Activated CD4-positive, alpha-beta T cell treated with anti-CD3 and anti-CD28 coated beads, Interleukin-2, amount 10 ng/mL, durations not matched to agents 24 days and 14 days (primary cell): ENCODE results near the gene KRCC1. TPM values are rescaled to one million over a fixed set of nuclear protein-coding genes. Genes with fewer than 3 reads are reported as not detected.
A peak's percentile ranks its signal among the peaks of the same experiment; 100 is the strongest.

ENCODE experiments used
- DNase-seq: peaks from one replicate; pipeline ENCODE4 v3.0.0; 2022
- H3K27ac Mint-ChIP-seq: one replicate; pipeline ENCODE4 v1.8.0; 2022; ENCODE audit warnings: mild to moderate bottlenecking, mixed read lengths
- H3K27me3 Mint-ChIP-seq: one replicate; pipeline ENCODE4 v1.8.0; 2022; ENCODE audit warnings: mixed read lengths
- H3K36me3 Mint-ChIP-seq: one replicate; pipeline ENCODE4 v1.8.0; 2022; ENCODE audit warnings: low read depth, mild to moderate bottlenecking, mixed read lengths
- H3K4me1 Mint-ChIP-seq: one replicate; pipeline ENCODE4 v1.8.0; 2021; ENCODE audit warnings: mixed read lengths
- H3K4me3 Mint-ChIP-seq: one replicate; pipeline ENCODE4 v1.8.0; 2022; ENCODE audit warnings: mild to moderate bottlenecking, moderate library complexity, mixed read lengths
- H3K9me3 Mint-ChIP-seq: one replicate; pipeline ENCODE4 v1.8.0; 2021; ENCODE audit warnings: mixed read lengths
- intact Hi-C: fragments of 100-400 bp; cut with micrococcal nuclease; formaldehyde crosslinking; loops from one replicate; pipeline ENCODE4 v1.15.1; 2023
- total RNA-seq: library from RNA; stranded (reverse); gene quantifications from 2 replicates; pipeline ENCODE4 v1.2.3, GENCODE V29; 2022

The KRCC1 gene
- 16.5 and 16.9 TPM in 2 replicates for total RNA-seq

DNA sequence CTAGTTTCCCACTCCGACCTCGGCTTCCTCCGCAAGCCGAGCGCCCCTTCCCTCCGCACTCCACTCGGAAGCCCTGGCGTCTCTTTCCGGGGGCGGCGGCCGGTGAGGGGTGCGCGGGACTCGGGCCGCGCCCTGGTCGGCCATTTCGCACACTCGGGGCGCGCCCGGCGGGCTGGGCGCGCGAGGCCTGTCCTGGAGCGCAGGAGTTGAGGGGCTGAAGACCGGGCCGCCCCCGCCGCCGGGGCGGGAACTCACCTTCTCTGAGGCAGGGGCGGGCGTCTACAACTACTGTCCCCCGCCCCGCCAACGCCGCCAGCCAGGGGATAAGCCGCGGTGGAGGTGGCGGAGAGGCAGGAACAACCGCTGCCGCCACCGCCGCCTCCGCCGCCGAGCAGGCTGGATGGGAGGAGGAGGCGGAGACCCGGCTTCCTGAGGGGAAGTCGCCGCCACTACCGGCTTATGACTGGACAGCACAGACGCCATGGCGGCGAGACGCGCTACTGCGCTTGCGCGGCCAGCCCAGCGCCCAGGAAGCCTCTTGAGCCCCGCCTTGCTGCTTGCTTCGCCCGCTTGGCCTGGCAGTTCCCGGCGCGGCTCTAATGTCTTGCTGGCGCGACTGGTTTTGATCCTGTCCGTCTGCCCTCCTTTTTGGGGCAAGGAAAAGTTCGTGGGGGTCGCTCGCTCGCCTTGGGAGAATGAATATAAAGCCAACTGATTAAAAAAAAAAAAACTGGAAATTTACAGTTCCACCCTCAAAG, at the start of gene KRCC1:
Gene KRCC1 (minus strand): TSS at position 413 of the 758 bp plus-strand sequence. CDS start 27,220 bp downstream, outside the sequence.
- peak within 1 kb of the TSS; percentile 96 for H3K27ac Mint-ChIP-seq
- peaks cover 55% of the 10 kb centered on the region for H3K4me1 Mint-ChIP-seq
- DNase-seq: peak; percentile 98
- no peaks in the 10 kb centered on the region for H3K9me3 Mint-ChIP-seq
- peaks cover 33% of the 10 kb centered on the region for H3K36me3 Mint-ChIP-seq
- H3K27me3 Mint-ChIP-seq: no peaks in the 10 kb centered on the region
- intact Hi-C loops: loop anchor here (1.0 to 10.0 kb wide), 2 partner anchors 39 to 569 kb away; partner anchors contain the start of genes EIF2AK3 and RNU2-63P
- H3K4me3 Mint-ChIP-seq: peak within 1 kb of the TSS; percentile 97

DNA sequence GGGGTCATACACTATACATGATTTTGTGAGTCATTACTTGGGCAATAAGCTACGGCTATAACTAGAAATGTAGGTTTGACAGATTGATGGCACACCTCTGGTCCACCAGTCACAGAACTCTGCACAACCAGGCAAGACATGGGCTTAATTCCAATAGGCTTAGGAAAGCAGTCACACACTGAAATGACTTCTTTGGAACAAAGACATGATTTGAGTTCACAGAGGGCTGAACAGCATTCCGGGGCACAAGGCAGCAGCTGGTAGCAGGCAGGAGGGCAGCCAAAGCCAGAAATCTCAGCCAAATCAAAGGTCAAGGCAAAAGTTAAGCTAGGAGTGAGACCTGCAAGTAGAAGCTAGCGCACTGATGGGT, 44.9 kb upstream of the KRCC1 start:
- H3K27ac Mint-ChIP-seq: no peak overlapping the region
- H3K4me3 Mint-ChIP-seq: no peak overlapping the region
- H3K9me3 Mint-ChIP-seq: no peaks in the 10 kb centered on the region
- H3K27me3 Mint-ChIP-seq: no peaks in the 10 kb centered on the region
- no peaks in the 10 kb centered on the region for H3K36me3 Mint-ChIP-seq
- intact Hi-C loops: no loop called here
- no peak for DNase-seq
- no peaks in the 10 kb centered on the region for H3K4me1 Mint-ChIP-seq

DNA sequence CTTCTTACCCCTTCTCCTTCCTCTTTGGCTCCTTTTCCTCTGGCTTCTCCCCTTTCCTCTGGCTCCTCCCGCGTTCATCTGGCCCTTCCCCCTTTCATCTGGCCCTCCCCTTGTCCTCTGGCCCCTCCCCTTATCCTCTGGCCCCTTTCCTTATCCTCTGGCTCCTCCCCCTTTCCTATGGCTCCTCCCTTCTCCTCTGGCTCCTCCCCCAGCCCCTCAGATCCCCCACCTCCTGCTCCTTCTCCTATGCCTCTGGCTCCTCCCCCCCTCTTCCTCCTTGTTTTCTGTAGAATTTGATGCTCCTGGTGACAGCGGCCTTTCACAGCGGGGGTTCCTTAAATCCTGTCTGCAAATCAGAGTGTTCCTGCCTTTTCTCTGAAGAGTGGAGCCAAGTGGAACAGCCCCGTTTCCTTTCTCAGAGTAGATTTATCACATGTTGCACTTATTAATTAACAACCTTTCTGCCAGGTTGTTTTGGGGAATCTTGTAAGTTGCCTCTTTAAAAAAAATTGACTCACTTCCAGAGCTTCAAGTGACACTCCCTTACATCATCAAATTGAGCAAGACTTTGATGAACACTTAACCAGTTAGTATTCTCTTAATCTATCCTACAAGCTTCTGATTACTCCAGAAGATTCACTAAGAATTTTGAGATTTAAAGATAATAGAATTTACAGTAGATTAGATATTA, 44.4 kb upstream of the KRCC1 start:
- no peaks in the 10 kb centered on the region for H3K27me3 Mint-ChIP-seq
- no peaks in the 10 kb centered on the region for H3K36me3 Mint-ChIP-seq
- no peaks in the 10 kb centered on the region for H3K9me3 Mint-ChIP-seq
- no peak for DNase-seq
- intact Hi-C loops: no loop called here
- no peak overlapping the region for H3K27ac Mint-ChIP-seq
- H3K4me1 Mint-ChIP-seq: no peaks in the 10 kb centered on the region
- H3K4me3 Mint-ChIP-seq: no peak overlapping the region

DNA sequence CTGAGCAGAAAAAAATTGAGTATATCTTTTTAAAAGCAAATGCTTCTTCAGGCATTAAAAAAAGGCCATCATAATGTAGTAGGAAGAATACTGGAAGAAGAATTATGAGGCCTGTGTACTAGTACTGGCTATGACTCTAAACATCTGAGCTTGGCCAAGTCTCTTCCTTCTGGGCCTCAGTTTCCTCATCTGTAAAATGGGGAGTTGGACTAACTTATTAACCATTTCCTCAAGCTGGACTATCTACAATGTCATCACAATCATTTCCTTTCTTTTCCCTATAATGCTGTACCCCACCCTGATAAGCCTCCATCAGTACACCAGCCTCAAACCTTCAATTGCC, 42.9 kb upstream of the KRCC1 start:
- Mint-ChIP-seq H3K27ac (no peak overlapping the region), H3K9me3 (no peaks in the 10 kb centered on the region), H3K36me3 (no peaks in the 10 kb centered on the region), H3K4me3 (no peak overlapping the region), H3K27me3 (no peaks in the 10 kb centered on the region), H3K4me1 (no peaks in the 10 kb centered on the region)
- intact Hi-C loops: no loop called here
- DNase-seq: no peak

DNA sequence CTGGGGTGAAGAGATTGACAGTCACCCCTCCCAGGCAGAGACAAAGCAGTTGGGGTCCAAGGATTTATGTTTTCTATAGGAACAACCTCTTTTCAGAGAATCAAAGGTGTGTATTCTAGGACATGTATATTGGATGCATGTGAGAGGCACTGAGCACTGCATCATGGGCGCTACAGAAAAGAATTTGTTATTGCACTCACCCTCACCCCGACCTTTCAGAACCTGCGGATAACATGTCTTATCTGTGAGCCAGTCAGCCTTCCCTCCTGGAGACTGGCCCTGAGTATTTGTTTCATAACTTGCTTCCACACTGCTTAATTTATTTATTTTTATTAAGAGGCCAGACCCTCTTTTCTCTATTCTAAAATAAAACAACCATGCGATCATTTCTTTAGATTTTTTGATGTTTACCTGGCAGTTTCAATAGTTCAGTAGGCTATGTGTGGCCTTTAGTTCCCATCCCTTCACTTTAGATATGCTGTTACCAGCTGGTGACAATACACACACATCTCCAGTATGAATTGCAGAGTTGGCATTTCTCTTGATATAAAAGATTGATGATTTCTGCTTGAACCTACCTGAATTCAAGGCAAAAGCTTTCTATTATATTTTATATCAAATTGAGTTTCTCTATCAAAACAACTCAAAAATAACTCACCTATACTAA, 42.4 kb upstream of the KRCC1 start:
- Mint-ChIP-seq H3K4me1 (no peaks in the 10 kb centered on the region), H3K9me3 (no peaks in the 10 kb centered on the region), H3K4me3 (no peak overlapping the region), H3K27ac (no peak overlapping the region), H3K27me3 (no peaks in the 10 kb centered on the region), H3K36me3 (no peaks in the 10 kb centered on the region)
- DNase-seq: no peak
- intact Hi-C loops: no loop called here

DNA sequence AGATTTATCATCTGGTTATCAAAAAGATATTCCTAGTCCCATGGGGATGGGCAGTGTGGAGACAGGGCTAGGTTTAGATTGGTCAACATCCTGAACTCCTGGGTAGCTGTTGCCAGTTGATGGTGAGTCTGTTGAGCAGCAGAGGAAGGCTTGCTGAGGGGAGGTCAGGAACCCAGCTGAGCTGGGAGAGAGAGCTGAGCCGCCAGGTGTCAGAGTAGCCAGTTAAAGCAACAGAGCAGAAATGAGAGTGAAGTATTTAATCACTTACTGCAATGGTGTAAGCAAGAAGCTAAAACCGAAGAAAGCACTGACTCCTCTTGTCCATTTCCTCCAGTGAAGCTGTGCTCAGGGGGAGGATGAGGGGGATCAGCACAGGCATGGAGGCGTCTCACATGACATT, 41.6 kb upstream of the KRCC1 start:
- intact Hi-C loops: no loop called here
- Mint-ChIP-seq H3K27ac (no peak overlapping the region), H3K36me3 (no peaks in the 10 kb centered on the region), H3K27me3 (no peaks in the 10 kb centered on the region), H3K4me3 (no peak overlapping the region), H3K9me3 (no peaks in the 10 kb centered on the region), H3K4me1 (no peaks in the 10 kb centered on the region)
- DNase-seq: no peak

DNA sequence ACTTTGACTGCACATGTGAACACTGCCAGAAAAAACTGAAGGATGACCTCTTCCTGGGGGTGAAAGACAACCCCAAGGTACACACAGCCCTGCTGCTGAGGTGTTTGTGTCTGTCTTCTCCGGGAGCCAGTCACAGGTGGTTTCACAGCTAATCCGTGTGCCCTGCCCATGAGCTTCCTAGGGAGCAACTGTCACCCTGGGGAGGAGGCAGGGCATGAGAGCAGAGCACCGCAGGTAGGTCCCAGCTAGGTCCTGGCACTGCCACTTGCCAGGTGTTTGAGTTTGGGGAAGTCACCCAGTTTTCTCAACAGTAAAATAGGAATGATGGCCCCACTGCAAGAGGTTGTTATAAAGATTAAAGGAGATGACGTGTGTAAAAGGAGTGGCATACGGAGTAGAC, 41.1 kb upstream of the KRCC1 start:
- intact Hi-C loops: no loop called here
- no peaks in the 10 kb centered on the region for H3K27me3 Mint-ChIP-seq
- no peak overlapping the region for H3K27ac Mint-ChIP-seq

DNA sequence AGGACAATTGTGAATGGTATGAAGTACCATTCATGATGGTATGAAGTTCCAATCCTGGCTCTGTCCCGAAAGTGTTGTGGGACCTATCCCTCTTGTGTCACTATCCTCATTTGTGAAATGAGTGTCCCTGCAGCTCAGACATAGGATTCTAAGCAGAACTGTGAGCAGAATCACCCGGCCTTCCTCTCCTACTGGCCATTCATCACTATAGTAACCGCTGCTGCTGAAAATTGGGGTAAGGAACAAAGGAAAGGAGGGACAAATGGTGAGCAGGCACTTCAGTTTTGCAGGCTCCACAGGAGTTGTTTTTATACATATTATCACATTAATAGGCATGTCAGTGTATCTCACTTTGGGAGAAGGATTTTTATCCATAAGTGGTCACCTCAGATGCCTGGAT, 39.4 kb upstream of the KRCC1 start:
- no peaks in the 10 kb centered on the region for H3K27me3 Mint-ChIP-seq
- no peak overlapping the region for H3K27ac Mint-ChIP-seq
- H3K36me3 Mint-ChIP-seq: no peaks in the 10 kb centered on the region
- peaks cover 14% of the 10 kb centered on the region for H3K4me1 Mint-ChIP-seq
- intact Hi-C loops: no loop called here
- no peak overlapping the region for H3K4me3 Mint-ChIP-seq
- H3K9me3 Mint-ChIP-seq: peaks cover 6% of the 10 kb centered on the region
- DNase-seq: no peak

More for the DNA sequence above, 41.1 kb upstream of the KRCC1 start:
- Mint-ChIP-seq H3K36me3 (no peaks in the 10 kb centered on the region), H3K9me3 (no peaks in the 10 kb centered on the region), H3K4me3 (no peak overlapping the region), H3K4me1 (no peaks in the 10 kb centered on the region)
- DNase-seq: no peak

DNA sequence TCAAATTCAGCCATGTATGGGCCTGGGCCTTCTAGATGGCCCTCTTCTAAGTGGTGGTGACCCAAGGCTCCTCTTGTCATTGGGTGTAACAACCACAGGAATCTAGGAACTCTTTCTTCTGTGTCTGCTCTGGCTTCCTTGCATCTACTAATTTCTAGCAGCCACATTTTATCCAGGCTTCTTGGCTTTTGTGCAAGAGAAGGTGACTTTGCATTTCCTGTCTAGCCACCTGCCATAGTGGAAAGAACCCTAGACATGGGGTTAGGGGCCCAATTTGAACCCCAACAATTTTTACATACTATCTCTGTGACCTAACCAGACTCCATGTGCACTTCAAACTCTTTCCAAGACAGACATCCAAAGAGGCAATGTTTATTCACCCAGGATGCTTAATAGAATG, 37.2 kb upstream of the KRCC1 start:
- H3K4me1 Mint-ChIP-seq: peaks cover 18% of the 10 kb centered on the region
- no peaks in the 10 kb centered on the region for H3K36me3 Mint-ChIP-seq
- H3K9me3 Mint-ChIP-seq: peaks cover 6% of the 10 kb centered on the region
- intact Hi-C loops: no loop called here
- DNase-seq: no peak
- no peak overlapping the region for H3K4me3 Mint-ChIP-seq
- no peak overlapping the region for H3K27ac Mint-ChIP-seq
- H3K27me3 Mint-ChIP-seq: no peaks in the 10 kb centered on the region

DNA sequence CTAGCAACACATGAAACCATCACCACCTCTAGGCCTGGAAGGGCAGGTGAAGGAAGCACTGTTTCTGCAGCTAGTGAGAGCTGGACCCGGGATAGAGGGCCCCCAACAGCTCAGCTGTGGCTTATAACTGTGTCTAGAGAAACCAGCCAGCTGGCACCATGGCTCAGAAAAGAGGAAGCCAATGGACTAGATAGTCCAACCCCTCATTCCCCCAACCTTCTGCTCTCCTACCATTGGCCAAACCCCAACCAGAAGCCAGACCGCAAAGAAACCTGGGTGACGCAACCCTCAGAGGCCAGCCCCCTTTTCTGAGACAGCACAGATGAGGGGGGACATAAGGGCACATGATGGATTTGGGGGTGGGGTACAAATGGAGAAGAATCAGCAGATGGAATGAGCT, 36.4 kb upstream of the KRCC1 start:
- intact Hi-C loops: no loop called here
- peaks cover 6% of the 10 kb centered on the region for H3K9me3 Mint-ChIP-seq
- no peak for DNase-seq

DNA sequence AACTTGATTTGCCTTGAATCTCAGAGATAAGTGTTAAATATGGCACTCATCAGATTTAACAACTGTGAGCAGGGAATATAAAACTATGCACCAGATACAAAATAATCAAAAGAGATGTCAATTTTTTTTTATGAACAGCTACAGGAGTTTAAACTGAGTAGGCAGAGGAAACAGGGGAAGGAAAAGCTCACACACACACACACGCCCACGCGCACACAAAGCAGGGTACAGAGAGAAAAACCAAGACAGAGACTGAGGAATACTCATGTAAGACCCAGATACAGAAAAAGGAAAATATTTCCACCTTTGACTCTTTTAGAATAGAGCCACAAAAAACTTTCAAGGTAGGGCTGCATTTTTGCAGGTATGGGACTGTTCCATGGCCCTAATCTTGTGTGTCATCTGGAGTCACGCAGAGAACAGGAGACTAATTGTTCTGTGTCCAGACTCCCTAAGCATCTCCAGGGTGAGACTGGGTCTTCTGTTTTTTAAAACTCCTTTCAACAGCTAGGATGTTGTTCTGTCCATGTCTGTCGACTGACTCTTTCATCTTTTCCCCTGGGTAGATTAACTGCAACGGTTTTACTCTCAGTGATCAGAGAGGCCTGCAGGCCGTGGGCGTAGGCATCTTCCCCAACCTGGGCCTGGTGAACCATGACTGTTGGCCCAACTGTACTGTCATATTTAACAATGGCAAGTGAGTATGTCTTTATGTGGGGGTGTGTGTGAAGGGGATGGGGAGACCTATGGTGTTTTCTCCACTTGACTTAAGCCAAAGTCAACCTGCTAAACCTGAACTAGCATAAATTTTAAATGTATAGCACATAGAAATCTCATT, 35.1 kb upstream of the KRCC1 start:
- intact Hi-C loops: no loop called here
- peaks cover 6% of the 10 kb centered on the region for H3K9me3 Mint-ChIP-seq
- peak overlapping the region; percentile 75 for H3K27ac Mint-ChIP-seq
- H3K36me3 Mint-ChIP-seq: no peaks in the 10 kb centered on the region
- H3K27me3 Mint-ChIP-seq: no peaks in the 10 kb centered on the region
- peak overlapping the region; percentile 26 for H3K4me3 Mint-ChIP-seq
- H3K4me1 Mint-ChIP-seq: peaks cover 18% of the 10 kb centered on the region
- no peak for DNase-seq

More for the DNA sequence above, 36.4 kb upstream of the KRCC1 start:
- Mint-ChIP-seq H3K4me1 (peaks cover 18% of the 10 kb centered on the region), H3K4me3 (no peak overlapping the region), H3K36me3 (no peaks in the 10 kb centered on the region), H3K27me3 (no peaks in the 10 kb centered on the region), H3K27ac (no peak overlapping the region)

DNA sequence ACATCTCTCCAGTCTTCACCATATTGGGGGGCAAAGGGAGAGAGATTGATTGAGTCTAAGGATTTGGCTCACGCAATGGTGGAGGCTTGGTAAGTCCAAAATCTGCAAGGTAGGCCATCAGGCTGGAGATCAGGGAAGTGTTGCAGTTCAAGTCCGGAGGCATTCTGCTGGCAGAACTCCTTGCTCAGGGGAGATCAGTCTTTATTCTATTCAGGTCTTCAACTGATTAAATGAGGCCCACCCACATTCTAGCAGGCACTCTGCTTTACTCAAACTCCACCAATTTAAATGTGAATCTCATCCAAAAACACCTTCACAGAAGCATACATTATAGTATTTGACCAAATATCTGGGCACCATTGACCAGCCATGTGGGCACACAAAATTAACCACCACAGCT, 33.4 kb upstream of the KRCC1 start:
- Mint-ChIP-seq H3K36me3 (no peaks in the 10 kb centered on the region), H3K9me3 (peaks cover 6% of the 10 kb centered on the region), H3K27ac (no peak overlapping the region), H3K4me3 (no peak overlapping the region), H3K27me3 (no peaks in the 10 kb centered on the region), H3K4me1 (peaks cover 18% of the 10 kb centered on the region)
- no peak for DNase-seq
- intact Hi-C loops: no loop called here

DNA sequence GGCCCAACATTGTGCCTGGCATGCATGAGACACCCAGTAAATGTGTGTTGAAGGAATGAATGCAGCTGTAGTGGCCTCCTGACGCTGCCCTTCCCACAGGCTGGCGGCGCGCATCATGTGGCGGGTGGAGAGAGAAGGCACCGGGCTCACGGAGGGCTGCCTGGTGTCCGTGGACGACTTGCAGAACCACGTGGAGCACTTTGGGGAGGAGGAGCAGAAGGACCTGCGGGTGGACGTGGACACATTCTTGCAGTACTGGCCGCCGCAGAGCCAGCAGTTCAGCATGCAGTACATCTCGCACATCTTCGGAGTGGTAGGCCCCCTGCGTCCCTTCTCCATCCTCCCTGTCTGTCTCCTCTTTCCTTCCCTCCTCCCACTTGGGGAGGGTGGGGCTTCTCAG, 32.2 kb upstream of the KRCC1 start:
- no peak overlapping the region for H3K27ac Mint-ChIP-seq
- no peak for DNase-seq
- H3K27me3 Mint-ChIP-seq: no peaks in the 10 kb centered on the region
- no peaks in the 10 kb centered on the region for H3K36me3 Mint-ChIP-seq
- H3K4me1 Mint-ChIP-seq: peaks cover 18% of the 10 kb centered on the region
- H3K9me3 Mint-ChIP-seq: peaks cover 6% of the 10 kb centered on the region
- H3K4me3 Mint-ChIP-seq: no peak overlapping the region
- intact Hi-C loops: no loop called here
